Lower leg skin (tissue), 4 donors: Measurements from ENCODE around the gene ASXL1. TPM values are rescaled to one million over a fixed set of nuclear protein-coding genes. Genes with fewer than 3 reads are reported as not detected.

Source experiments
- DNase-seq, 2 donors: peaks; one replicate each; pipeline ENCODE4 v3.0.0-alpha.2; 2019; ENCODE audit warnings: low spot score in 2 of 2
- H3K4me3 ChIP-seq: fragments of 200-600 bp; sonication (generic); 2 replicates; pipeline ENCODE4 v1.5.1; 2017; ENCODE audit warnings: mild to moderate bottlenecking, low read depth; ENCODE audit not compliant: poor library complexity, severe bottlenecking
- CTCF ChIP-seq, 3 donors: fragments of 450-650 bp; IDR thresholded peaks; one replicate each; pipeline ENCODE4 v1.5.1; 2016; ENCODE audit warnings: antibody characterized with exemption in 3 of 3, mild to moderate bottlenecking in 3 of 3, moderate library complexity in 2 of 3
- POLR2A ChIP-seq, 2 donors: fragments of 450-650 bp; IDR thresholded peaks; one replicate each; pipeline ENCODE4 v1.6.1; 2016 to 2017; ENCODE audit warnings: antibody characterized with exemption in 2 of 2, mild to moderate bottlenecking in 1 of 2, moderate library complexity in 1 of 2
- WGBS, 2 donors: methylation state at CpG; one replicate each; pipeline ENCODE4 v1.1.5; 2018; 5-methylcytosine and 5-hydroxymethylcytosine counted together
- intact Hi-C: fragments of 100-400 bp; cut with DNase I; formaldehyde crosslinking; loops from one replicate; pipeline ENCODE4 v1.15.0; 2023; ENCODE audit warnings: low total_unique reads
- total RNA-seq, 4 donors: library from RNA; depleted of rRNA; stranded (reverse); fragments of >200 nt; gene quantifications; one replicate each; pipeline ENCODE4 v1.1.0, GENCODE V29; 2016

Gene ASXL1
- total RNA-seq, 4 donors from 2014 or later: 29.1 to 84.8 (median 32.6) TPM

GRCh38 chr20:32484225-32484957 is 126.3 kb downstream of the ASXL1 start:
- WGBS, 2 donors: 1 to 2% methylated on average over 25 to 47 of the region's 74 CpGs
- no peak for DNase-seq
- intact Hi-C loops: no loop called here
- peak overlapping the region; percentile 24 for H3K4me3 ChIP-seq
- no peak for TF ChIP-seq POLR2A (IDR thresholded peaks at IDR 0.05)
- TF ChIP-seq CTCF (IDR thresholded peaks at IDR 0.05): no peak

DNA sequence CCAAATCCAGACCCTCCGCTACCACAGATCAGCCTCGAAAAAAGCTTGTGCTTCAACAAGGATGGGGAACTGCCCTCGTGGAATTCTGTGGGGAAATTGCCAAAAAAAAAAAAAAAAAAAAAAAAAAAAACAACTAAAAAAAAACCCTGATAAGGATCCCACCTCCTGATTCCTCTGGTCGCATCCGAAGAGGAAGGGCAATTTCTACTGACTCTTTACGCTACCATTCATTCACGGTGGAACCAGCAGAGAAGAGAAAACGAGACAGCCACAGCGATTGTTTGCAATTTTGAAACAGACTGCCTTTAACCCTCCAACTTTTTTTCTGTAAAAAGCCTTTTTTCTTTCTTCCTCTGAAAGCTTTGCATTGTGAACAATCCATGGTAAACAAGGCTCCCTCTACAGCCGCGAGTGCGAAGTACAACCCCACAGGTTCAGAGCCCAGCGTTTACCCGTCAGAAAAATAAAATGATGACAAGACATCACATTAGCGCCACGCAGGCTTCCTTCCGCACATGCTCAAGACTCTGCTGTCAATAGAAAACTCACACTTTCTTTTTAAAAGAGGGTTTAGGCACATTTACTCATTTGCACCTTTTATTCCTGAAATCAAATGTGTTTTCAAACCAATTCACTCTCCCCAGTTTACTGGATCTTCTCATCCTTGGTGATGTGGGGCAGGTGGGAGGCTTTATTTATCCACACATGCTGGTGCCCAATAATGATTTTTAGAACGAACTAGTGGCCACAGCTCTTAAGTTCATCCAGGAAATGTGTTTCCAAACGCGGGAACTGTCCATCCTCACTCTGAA is 127.0 kb downstream of the ASXL1 start:
- no peak overlapping the region for H3K4me3 ChIP-seq
- peak; percentile 80 to 94 for DNase-seq
- WGBS, 2 donors: 2 to 4% methylated on average over 19 to 20 of the region's 20 CpGs
- TF ChIP-seq CTCF (IDR thresholded peaks at IDR 0.05): peak in 1 of 3 donors; percentile 49
- no peak for TF ChIP-seq POLR2A (IDR thresholded peaks at IDR 0.05)
- intact Hi-C loops: no loop called here

- no peak overlapping the region for H3K4me3 ChIP-seq
- DNase-seq: no peak
- TF ChIP-seq POLR2A (IDR thresholded peaks at IDR 0.05): no peak
- TF ChIP-seq CTCF (IDR thresholded peaks at IDR 0.05): no peak
- 56 to 62% methylated on average over 5 of the region's 5 CpGs for WGBS, 2 donors
- intact Hi-C loops: no loop called here
Measured at GRCh38 chr20:32485770-32486478, 127.8 kb downstream of the ASXL1 start.

DNA sequence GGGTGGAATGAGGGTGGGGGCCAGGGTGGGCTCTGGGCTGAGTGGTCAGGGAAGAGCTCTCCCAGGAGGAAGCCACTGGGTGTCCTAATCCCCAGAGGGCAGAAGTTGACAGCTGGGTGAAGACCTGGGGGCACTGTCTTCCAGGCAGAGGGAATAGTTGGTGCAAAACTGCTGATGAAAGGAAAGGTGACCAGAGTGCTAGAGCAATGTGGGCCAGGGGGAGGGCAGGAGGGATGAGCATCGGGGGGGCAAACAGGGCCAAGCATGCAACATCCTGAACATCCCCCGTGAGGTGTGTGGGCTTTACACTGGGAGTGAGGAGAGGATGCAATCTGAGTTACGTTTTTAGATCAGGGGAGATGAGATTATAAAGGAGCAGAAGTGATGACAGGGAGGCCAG is 129.2 kb downstream of the ASXL1 start:
- TF ChIP-seq CTCF (IDR thresholded peaks at IDR 0.05) (no peak), POLR2A (IDR thresholded peaks at IDR 0.05) (no peak)
- DNase-seq: no peak
- intact Hi-C loops: no loop called here
- no peak overlapping the region for H3K4me3 ChIP-seq
- 81 to 86% methylated on average over 3 of the region's 3 CpGs for WGBS, 2 donors

DNA sequence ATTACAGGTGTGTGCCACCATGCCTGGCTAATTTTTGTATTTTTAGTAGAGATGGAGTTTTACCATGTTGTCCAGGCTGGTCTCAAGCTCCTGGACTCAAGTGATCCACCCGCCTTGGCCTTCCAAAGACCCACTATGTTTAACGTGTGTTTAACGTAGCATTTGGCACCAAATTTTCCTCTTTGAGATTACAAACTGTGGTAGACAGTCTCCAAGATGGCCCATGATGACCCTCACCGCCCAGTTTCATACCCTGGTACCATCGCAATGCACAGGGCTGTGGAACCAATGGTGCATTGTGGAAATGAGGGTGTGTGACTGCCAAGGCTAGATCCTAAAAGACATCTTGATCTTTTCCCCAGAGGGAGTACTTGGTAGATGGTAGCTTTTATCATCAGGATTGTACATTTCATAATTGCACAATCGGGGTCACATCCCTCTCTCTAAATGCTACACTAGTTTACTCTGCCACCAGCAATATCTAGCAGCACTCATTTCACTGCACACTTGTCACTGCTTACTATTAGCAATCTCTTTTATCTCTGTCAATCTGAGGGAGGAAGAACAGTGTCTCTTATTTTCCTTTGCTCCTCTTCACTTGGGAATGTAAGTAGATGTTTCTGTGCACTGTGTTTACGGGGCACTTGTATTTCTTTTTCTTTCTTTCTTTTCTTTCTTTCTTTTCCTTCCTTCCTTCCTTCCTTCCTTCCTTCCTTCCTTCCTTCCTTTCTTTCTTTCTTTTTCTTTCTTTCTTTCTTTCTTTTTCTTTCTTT is 130.1 kb downstream of the ASXL1 start:
- 97 to 99% methylated on average over 7 of the region's 7 CpGs for WGBS, 2 donors
- TF ChIP-seq CTCF (IDR thresholded peaks at IDR 0.05) (no peak), POLR2A (IDR thresholded peaks at IDR 0.05) (no peak)
- no peak overlapping the region for H3K4me3 ChIP-seq
- DNase-seq: peak in 1 of 2 donors; percentile 54
- intact Hi-C loops: no loop called here
